Measurements from ENCODE around the gene AGK.

- TF ChIP-seq CTCF (IDR thresholded peaks at IDR 0.05; ENCODE audit: insufficient read depth, low read length) (no peak), GABPA (IDR thresholded peaks at IDR 0.05; ENCODE audit: low read depth) (no peak)
Measured at GRCh38 chr7:141534757-141535737, 16.2 kb upstream of the AGK start.

Measured in HL-60 (cell line).